K562 (cell line): ENCODE data around the gene JAKMIP1. TPM values are rescaled to one million over a fixed set of nuclear protein-coding genes. Genes with fewer than 3 reads are reported as not detected.

Experiments used
- ATAC-seq: fragments of 200-7000 bp; cut with Tn5 transposase; 3 replicates; pipeline ENCODE4 v1.9.1; 2020; ENCODE audit warnings: moderate library complexity
- BruUV-seq: library from RNA; stranded (reverse); fragments of 400-500 nt; replicated peaks from 2 replicates; lab custom pipeline; 2021; lab: Mats Ljungman, UMichigan
- CTCF ChIA-PET: fragments of 300-600 bp; formaldehyde crosslinking; extraction: SDS; loops from one replicate; lab custom pipeline; 2021; ENCODE audit warnings: low intra/inter-chr PET ratio; lab: Yijun Ruan, JAX
- POLR2A ChIA-PET: fragments of 300-600, 350-650 bp; sonication (Branson Sonifier 250); formaldehyde crosslinking; extraction: SDS; loops from one replicate; lab custom pipeline; 2021; ENCODE audit warnings: antibody characterized with exemption, inconsistent platforms; lab: Yijun Ruan, JAX
- DNase-seq, 4 experiments: peaks; one replicate each; pipeline versions ENCODE4 v3.0.0 to v3.0.0-alpha.2; 2011 to 2018; ENCODE audit warnings: low spot score in 3 of 4, mixed read lengths in 3 of 4; ENCODE audit errors: extremely low read depth in 1 of 4
- FAIRE-seq: peaks from 2 replicates; lab custom pipeline; 2011; peaks lifted over from hg19 to GRCh38; lab: Jason Lieb, UNC
- H2AFZ ChIP-seq: 2 replicates; pipeline ENCODE4 v1.6.0; 2011; ENCODE audit warnings: low read depth, low read length, control low read depth, inconsistent platforms
- H3K27ac ChIP-seq: fragments of 200-600 bp; 3 replicates; pipeline ENCODE4 v1.8.0; 2011; ENCODE audit warnings: low read depth, mild to moderate bottlenecking, control low read depth, inconsistent platforms, low read length, moderate library complexity, mixed read lengths; ENCODE audit errors: extremely low read depth
- H3K27me3 ChIP-seq, 2 experiments: fragments of 300-600 bp in 1 of 2; 2 replicates in 1 of 2; 3 replicates in 1 of 2; pipeline versions ENCODE4 v1.6.0 to v1.8.0; 2011; ENCODE audit warnings: inconsistent platforms in 2 of 2, low read length in 2 of 2, mild to moderate bottlenecking in 1 of 2, mixed read lengths in 1 of 2, moderate library complexity in 1 of 2; ENCODE audit not compliant: control insufficient read depth in 2 of 2, insufficient read depth in 2 of 2
- H3K36me3 ChIP-seq: fragments of 300-600 bp; 3 replicates; pipeline ENCODE4 v1.8.0; 2011; ENCODE audit warnings: mild to moderate bottlenecking, low read length, inconsistent platforms; ENCODE audit not compliant: control insufficient read depth, insufficient read depth
- H3K4me1 ChIP-seq, 2 experiments: fragments of 200-600 bp in 1 of 2; replicated peaks in 1 of 2; 2 replicates in 1 of 2; 3 replicates in 1 of 2; pipeline versions ENCODE4 v1.5.1 to v1.8.0; 2011; ENCODE audit warnings: inconsistent platforms in 2 of 2, low read length in 2 of 2, mild to moderate bottlenecking in 1 of 2, mixed read lengths in 1 of 2, moderate library complexity in 1 of 2; ENCODE audit not compliant: control insufficient read depth in 2 of 2, insufficient read depth in 2 of 2
- H3K4me2 ChIP-seq: 2 replicates; pipeline ENCODE4 v1.6.1; 2011; ENCODE audit warnings: low read length, control low read depth, inconsistent platforms, mixed read lengths; ENCODE audit not compliant: insufficient read depth
- H3K4me3 ChIP-seq: fragments of 200-600 bp; sonication (generic), shearing (Covaris generic); 2 replicates; pipeline ENCODE4 v1.5.1; 2016; ENCODE audit warnings: control low read depth, inconsistent platforms
- H3K79me2 ChIP-seq: fragments of 200-600 bp; 3 replicates; pipeline ENCODE4 v1.8.0; 2011; ENCODE audit warnings: low read length, inconsistent platforms; ENCODE audit not compliant: control insufficient read depth, insufficient read depth
- H3K9ac ChIP-seq, 2 experiments: 2 replicates each; pipeline versions ENCODE4 v1.6.0 to v1.6.1; 2011; ENCODE audit warnings: low read depth in 2 of 2, low read length in 2 of 2, control low read depth in 1 of 2, inconsistent platforms in 1 of 2, mild to moderate bottlenecking in 1 of 2, mixed read lengths in 1 of 2; ENCODE audit not compliant: insufficient read depth in 1 of 2
- H3K9me1 ChIP-seq: one replicate; pipeline ENCODE4 v1.6.0; 2011; ENCODE audit warnings: inconsistent platforms, mild to moderate bottlenecking, low read length, moderate library complexity; ENCODE audit not compliant: control insufficient read depth, insufficient read depth
- H3K9me3 ChIP-seq: replicated peaks from 2 replicates; pipeline ENCODE4 v1.5.1; 2011; ENCODE audit warnings: low read depth, low read length, inconsistent platforms; ENCODE audit not compliant: control insufficient read depth, insufficient read depth
- H4K20me1 ChIP-seq: replicated peaks from 2 replicates; pipeline ENCODE4 v1.6.1; 2011; ENCODE audit warnings: low read length, inconsistent platforms, mixed read lengths; ENCODE audit not compliant: control insufficient read depth, insufficient read depth
- BRF1 ChIP-seq: IDR thresholded peaks from 3 replicates; pipeline ENCODE4 v1.6.1; 2011; ENCODE audit warnings: borderline replicate concordance, mild to moderate bottlenecking; ENCODE audit not compliant: insufficient read length; ENCODE audit errors: extremely low read depth
- ETV5 ChIP-seq: sonication (generic); formaldehyde crosslinking; IDR thresholded peaks from 2 replicates; pipeline ENCODE4 v1.4.0; 2020; ENCODE audit warnings: low read depth, mild to moderate bottlenecking, missing genetic modification reagents
- SRF ChIP-seq, 2 experiments: fragments of 250-450, 450-650 bp in 1 of 2; sonication (Bioruptor Pico) in 1 of 2; sonication (generic) in 1 of 2; formaldehyde crosslinking; IDR thresholded peaks; 2 replicates each; pipeline versions ENCODE4 v1.5.0 to v1.5.1; 2020 to 2022; ENCODE audit warnings: mild to moderate bottlenecking in 1 of 2, missing genetic modification reagents in 1 of 2
- ZNF76 ChIP-seq: fragments of 250-450 bp; sonication (Bioruptor Pico); IDR thresholded peaks from 2 replicates; pipeline ENCODE4 v1.4.0; 2020; ENCODE audit warnings: mild to moderate bottlenecking, moderate library complexity, borderline replicate concordance
- WGBS: fragments of 100-300 bp; shearing (Covaris generic); methylation state at CpG from one replicate; pipeline ENCODE4 v1.1.6; 2016; ENCODE audit warnings: low coverage, mixed read lengths; ENCODE audit not compliant: insufficient coverage; ENCODE audit errors: missing lambda C conversion rate; 5-methylcytosine and 5-hydroxymethylcytosine counted together
- in situ Hi-C: fragments of 300-500 bp; cut with MboI; formaldehyde crosslinking; loops from 4 replicates; pipeline ENCODE4 v1.15.0; 2018; ENCODE audit warnings: inconsistent platforms, mixed read lengths
- intact Hi-C: fragments of 100-400 bp; cut with micrococcal nuclease; formaldehyde crosslinking; loops from 2 replicates; pipeline ENCODE4 v1.14.2; 2022
- polyA plus RNA-seq, 8 experiments: library from polyadenylated mRNA; depleted of rRNA in 4 of 8; stranded (reverse) in 5 of 8; unstranded in 3 of 8; fragments of >200 nt; fragmentation: Nextera tagmentation in 2 of 8; fragmentation: Illumina TruSeq in 1 of 8; extraction: Ambion mirVana in 2 of 8; extraction: Trizol in 1 of 8; gene quantifications; 2 replicates each; pipeline versions ENCODE4 v1.2.1 to v1.2.3, GENCODE V29; 2011 to 2014; ENCODE audit warnings: inconsistent platforms in 1 of 8, missing spikeins in 1 of 8
- total RNA-seq, 7 experiments: library from RNA; depleted of rRNA in 6 of 7; stranded (reverse); fragments of >200 nt in 6 of 7; fragmentation: Illumina TruSeq in 2 of 7; extraction: Trizol in 2 of 7; gene quantifications; 2 replicates each; pipeline versions ENCODE4 v1.2.1 to v1.2.3, GENCODE V29; 2011 to 2021; ENCODE audit warnings: low replicate concordance in 1 of 7
- TF ChIP-seq, protein P1 (sequence below): IDR thresholded peaks from 2 replicates; pipeline ENCODE4 v1.6.1; 2012; ENCODE audit warnings: low read depth, low read length, improper control_type of control experiment, borderline replicate concordance
- TF ChIP-seq, protein P2 (sequence below), 3 experiments: IDR thresholded peaks in 2 of 3; conservative IDR thresholded peaks in 1 of 3; 2 replicates each; pipeline ENCODE4 v1.5.1; 2011 to 2012; ENCODE audit warnings: low read length in 3 of 3, mild to moderate bottlenecking in 3 of 3, control low read depth in 2 of 3, improper control_type of control experiment in 1 of 3, inconsistent platforms in 1 of 3, low read depth in 1 of 3, mixed read lengths in 1 of 3, moderate library complexity in 1 of 3; ENCODE audit not compliant: insufficient read depth in 2 of 3

JAKMIP1 gene
- total and polyA plus RNA-seq, 9 of the 15 experiments (the other 6 are each of a cell fraction or from before 2014, with no cell fraction given) = not detected

DNA sequence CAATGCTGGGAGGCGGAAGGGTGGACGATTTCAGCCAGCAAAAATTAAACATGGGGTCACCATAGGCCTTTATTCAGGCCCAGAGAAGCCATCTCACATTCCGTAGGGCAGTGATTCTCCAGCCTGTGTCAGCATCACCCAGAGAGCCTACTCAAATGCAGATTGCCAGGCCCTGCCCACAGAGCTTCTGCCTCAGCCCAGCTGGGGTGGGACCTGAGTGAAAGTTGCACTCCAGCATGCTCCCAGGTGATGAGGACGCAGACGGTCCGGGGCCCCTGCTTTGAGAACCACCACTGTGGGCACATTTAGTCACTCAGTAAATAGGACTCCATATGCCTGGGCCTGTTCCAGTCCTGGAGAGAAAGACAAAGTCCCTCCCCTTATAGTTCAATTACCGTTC lies 169.7 kb downstream of the JAKMIP1 start:
- H3K9me3 ChIP-seq = no peaks in the 10 kb centered on the region
- 2% methylated on average over 7 of the region's 7 CpGs for WGBS
- in situ Hi-C loops (no loop called here), intact Hi-C loops (no loop called here)
- H3K36me3 ChIP-seq = no peaks in the 10 kb centered on the region
- no peak overlapping the region for H3K9ac ChIP-seq
- BruUV-seq = no TSS peak
- ChIA-PET CTCF (no interaction called here), POLR2A (no interaction called here)
- H3K27ac ChIP-seq = no peak overlapping the region
- FAIRE-seq (no peak), ATAC-seq (no peak), DNase-seq (no peak)
- no peaks in the 10 kb centered on the region for H4K20me1 ChIP-seq
- H3K4me3 ChIP-seq = no peak overlapping the region
- H3K4me1 ChIP-seq = no peaks in the 10 kb centered on the region
- no peaks in the 10 kb centered on the region for H3K9me1 ChIP-seq
- H3K79me2 ChIP-seq = no peaks in the 10 kb centered on the region
- no peak for TF ChIP-seq BRF1
- no peak for TF ChIP-seq SRF (CRISPR knock-in tag; IDR thresholded peaks at IDR 0.05)
- TF ChIP-seq, protein P1, sequence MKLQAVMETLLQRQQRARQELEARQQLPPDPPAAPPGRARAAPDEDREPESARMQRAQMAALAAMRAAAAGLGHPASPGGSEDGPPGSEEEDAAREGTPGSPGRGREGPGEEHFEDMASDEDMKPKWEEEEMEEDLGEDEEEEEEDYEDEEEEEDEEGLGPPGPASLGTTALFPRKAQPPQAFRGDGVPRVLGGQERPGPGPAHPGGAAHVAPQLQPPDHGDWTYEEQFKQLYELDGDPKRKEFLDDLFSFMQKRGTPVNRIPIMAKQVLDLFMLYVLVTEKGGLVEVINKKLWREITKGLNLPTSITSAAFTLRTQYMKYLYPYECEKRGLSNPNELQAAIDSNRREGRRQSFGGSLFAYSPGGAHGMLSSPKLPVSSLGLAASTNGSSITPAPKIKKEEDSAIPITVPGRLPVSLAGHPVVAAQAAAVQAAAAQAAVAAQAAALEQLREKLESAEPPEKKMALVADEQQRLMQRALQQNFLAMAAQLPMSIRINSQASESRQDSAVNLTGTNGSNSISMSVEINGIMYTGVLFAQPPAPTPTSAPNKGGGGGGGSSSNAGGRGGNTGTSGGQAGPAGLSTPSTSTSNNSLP = no peak
- TF ChIP-seq, protein P2, sequence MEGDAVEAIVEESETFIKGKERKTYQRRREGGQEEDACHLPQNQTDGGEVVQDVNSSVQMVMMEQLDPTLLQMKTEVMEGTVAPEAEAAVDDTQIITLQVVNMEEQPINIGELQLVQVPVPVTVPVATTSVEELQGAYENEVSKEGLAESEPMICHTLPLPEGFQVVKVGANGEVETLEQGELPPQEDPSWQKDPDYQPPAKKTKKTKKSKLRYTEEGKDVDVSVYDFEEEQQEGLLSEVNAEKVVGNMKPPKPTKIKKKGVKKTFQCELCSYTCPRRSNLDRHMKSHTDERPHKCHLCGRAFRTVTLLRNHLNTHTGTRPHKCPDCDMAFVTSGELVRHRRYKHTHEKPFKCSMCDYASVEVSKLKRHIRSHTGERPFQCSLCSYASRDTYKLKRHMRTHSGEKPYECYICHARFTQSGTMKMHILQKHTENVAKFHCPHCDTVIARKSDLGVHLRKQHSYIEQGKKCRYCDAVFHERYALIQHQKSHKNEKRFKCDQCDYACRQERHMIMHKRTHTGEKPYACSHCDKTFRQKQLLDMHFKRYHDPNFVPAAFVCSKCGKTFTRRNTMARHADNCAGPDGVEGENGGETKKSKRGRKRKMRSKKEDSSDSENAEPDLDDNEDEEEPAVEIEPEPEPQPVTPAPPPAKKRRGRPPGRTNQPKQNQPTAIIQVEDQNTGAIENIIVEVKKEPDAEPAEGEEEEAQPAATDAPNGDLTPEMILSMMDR (IDR thresholded peaks at IDR 0.05 in 2 of 3, conservative IDR thresholded peaks at IDR 0.05 in 1 of 3; ENCODE audit: insufficient read depth in 2 of 3, low read depth in 1 of 3, low read length in 3 of 3) = no peak
- no peak for TF ChIP-seq ETV5
- TF ChIP-seq ZNF76 (CRISPR knock-in tag) = no peak
- TF ChIP-seq, all 486 proteins: peak for 0
- Histone ChIP-seq H2AFZ (no peak overlapping the region), H3K4me2 (no peak overlapping the region), H3K27me3 (peaks cover 3 to 49% of the 10 kb centered on the region in 2 experiments)
